Neural progenitor cell (in vitro differentiated cells): ENCODE data around the gene FAM9B. TPM values are rescaled to one million over a fixed set of nuclear protein-coding genes. Genes with fewer than 3 reads are reported as not detected.
"Not testable (repeated sequence)": the region's sequence is repeated elsewhere in the genome, so short reads cannot be mapped to it uniquely, and the experiment has no call there.

ENCODE experiments used
- DNase-seq: peaks from one replicate; pipeline ENCODE4 v3.0.0-alpha.2; 2016; ENCODE audit warnings: low spot score
- H2AFZ ChIP-seq: fragments of 200-600 bp; sonication (generic); replicated peaks from 2 replicates; pipeline ENCODE4 v1.6.1; 2016; ENCODE audit warnings: antibody characterized with exemption
- H3F3A ChIP-seq: fragments of 200-600 bp; sonication (generic); 2 replicates; pipeline ENCODE4 v1.6.1; 2016; ENCODE audit warnings: antibody characterized with exemption, low read depth
- H3K27ac ChIP-seq: fragments of 200-600 bp; sonication (generic); 2 replicates; pipeline ENCODE4 v1.5.1; 2016; ENCODE audit warnings: mild to moderate bottlenecking
- H3K27me3 ChIP-seq: fragments of 200-600 bp; sonication (generic); 2 replicates; pipeline ENCODE4 v1.6.1; 2016; ENCODE audit warnings: mild to moderate bottlenecking, moderate library complexity
- H3K36me3 ChIP-seq: fragments of 200-600 bp; sonication (generic); 2 replicates; pipeline ENCODE4 v1.5.1; 2016
- H3K4me1 ChIP-seq: fragments of 200-600 bp; sonication (generic); 2 replicates; pipeline ENCODE4 v1.6.1; 2016; ENCODE audit warnings: mixed run types
- H3K4me2 ChIP-seq: fragments of 200-600 bp; sonication (generic); 2 replicates; pipeline ENCODE4 v1.6.1; 2016
- H3K4me3 ChIP-seq: fragments of 200-600 bp; sonication (generic); 2 replicates; pipeline ENCODE4 v1.5.1; 2016
- H3K79me2 ChIP-seq: fragments of 200-600 bp; sonication (generic); 2 replicates; pipeline ENCODE4 v1.6.1; 2016; ENCODE audit warnings: low read depth
- H3K9ac ChIP-seq: fragments of 200-600 bp; sonication (generic); 2 replicates; pipeline ENCODE4 v1.6.1; 2016
- H3K9me3 ChIP-seq: fragments of 200-600 bp; sonication (generic); 2 replicates; pipeline ENCODE4 v1.5.1; 2016; ENCODE audit warnings: low read depth
- H4K20me1 ChIP-seq: fragments of 200-600 bp; sonication (generic); 2 replicates; pipeline ENCODE4 v1.6.1; 2016; ENCODE audit warnings: low read depth
- H3K27ac Mint-ChIP-seq: 3 replicates; pipeline ENCODE4 v1.8.0; 2021; ENCODE audit warnings: mixed read lengths
- H3K27me3 Mint-ChIP-seq: 2 replicates; pipeline ENCODE4 v1.8.0; 2022; ENCODE audit warnings: low read depth, mild to moderate bottlenecking, inconsistent platforms, moderate library complexity, mixed read lengths; ENCODE audit not compliant: insufficient read depth
- H3K36me3 Mint-ChIP-seq: 3 replicates; pipeline ENCODE4 v1.8.0; 2021; ENCODE audit warnings: mixed read lengths
- H3K4me1 Mint-ChIP-seq: 3 replicates; pipeline ENCODE4 v1.8.0; 2021; ENCODE audit warnings: mixed read lengths
- H3K4me3 Mint-ChIP-seq: 3 replicates; pipeline ENCODE4 v1.8.0; 2021; ENCODE audit warnings: mild to moderate bottlenecking, moderate library complexity, mixed read lengths
- H3K9me3 Mint-ChIP-seq: 3 replicates; pipeline ENCODE4 v1.8.0; 2020; ENCODE audit warnings: mixed read lengths
- EZH2 ChIP-seq: fragments of 200-600 bp; sonication (generic); IDR thresholded peaks from 2 replicates; pipeline ENCODE4 v1.6.1; 2017; ENCODE audit warnings: antibody characterized with exemption, mild to moderate bottlenecking, moderate library complexity
- EZH2phosphoT487 ChIP-seq: fragments of 200-600 bp; sonication (generic); IDR thresholded peaks from 2 replicates; pipeline ENCODE4 v1.6.1; 2017; ENCODE audit warnings: antibody characterized with exemption
- total RNA-seq: library from RNA; depleted of rRNA; stranded (reverse); fragments of >200 nt; gene quantifications from 2 replicates; pipeline ENCODE4 v1.2.3, GENCODE V29; 2015; ENCODE audit warnings: low replicate concordance
- TF ChIP-seq, protein P1 (sequence below): fragments of 200-600 bp; sonication (generic); IDR thresholded peaks from 2 replicates; pipeline ENCODE4 v1.5.1; 2017; ENCODE audit warnings: antibody characterized with exemption, mild to moderate bottlenecking

Gene FAM9B
- total RNA-seq, 1 donor from 2014 or later, result not detected

GRCh38 chrX:9023293-9023692 is 10.6 kb downstream of the FAM9B start:
- no peaks in the 10 kb centered on the region for H3K79me2 ChIP-seq
- no peak overlapping the region for H3K4me3 ChIP-seq
- TF ChIP-seq, protein P1, sequence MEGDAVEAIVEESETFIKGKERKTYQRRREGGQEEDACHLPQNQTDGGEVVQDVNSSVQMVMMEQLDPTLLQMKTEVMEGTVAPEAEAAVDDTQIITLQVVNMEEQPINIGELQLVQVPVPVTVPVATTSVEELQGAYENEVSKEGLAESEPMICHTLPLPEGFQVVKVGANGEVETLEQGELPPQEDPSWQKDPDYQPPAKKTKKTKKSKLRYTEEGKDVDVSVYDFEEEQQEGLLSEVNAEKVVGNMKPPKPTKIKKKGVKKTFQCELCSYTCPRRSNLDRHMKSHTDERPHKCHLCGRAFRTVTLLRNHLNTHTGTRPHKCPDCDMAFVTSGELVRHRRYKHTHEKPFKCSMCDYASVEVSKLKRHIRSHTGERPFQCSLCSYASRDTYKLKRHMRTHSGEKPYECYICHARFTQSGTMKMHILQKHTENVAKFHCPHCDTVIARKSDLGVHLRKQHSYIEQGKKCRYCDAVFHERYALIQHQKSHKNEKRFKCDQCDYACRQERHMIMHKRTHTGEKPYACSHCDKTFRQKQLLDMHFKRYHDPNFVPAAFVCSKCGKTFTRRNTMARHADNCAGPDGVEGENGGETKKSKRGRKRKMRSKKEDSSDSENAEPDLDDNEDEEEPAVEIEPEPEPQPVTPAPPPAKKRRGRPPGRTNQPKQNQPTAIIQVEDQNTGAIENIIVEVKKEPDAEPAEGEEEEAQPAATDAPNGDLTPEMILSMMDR, result no peak
- no peaks in the 10 kb centered on the region for H3K36me3 ChIP-seq
- Mint-ChIP-seq H3K36me3 (no peaks in the 10 kb centered on the region), H3K9me3 (no peaks in the 10 kb centered on the region), H3K27ac (no peak overlapping the region), H3K4me3 (no peak overlapping the region), H3K27me3 (peaks cover 3% of the 10 kb centered on the region), H3K4me1 (no peaks in the 10 kb centered on the region)
- no peaks in the 10 kb centered on the region for H3K4me1 ChIP-seq
- H2AFZ ChIP-seq, result no peak overlapping the region
- H3F3A ChIP-seq, result peaks cover 9% of the 10 kb centered on the region
- no peaks in the 10 kb centered on the region for H3K27me3 ChIP-seq
- H3K27ac ChIP-seq, result no peak overlapping the region
- H4K20me1 ChIP-seq, result no peaks in the 10 kb centered on the region
- no peak overlapping the region for H3K9ac ChIP-seq
- DNase-seq, result no peak
- H3K4me2 ChIP-seq, result no peak overlapping the region
- H3K9me3 ChIP-seq, result no peaks in the 10 kb centered on the region

- no peak for DNase-seq
- H3K4me3 Mint-ChIP-seq, result no peak overlapping the region
- Histone ChIP-seq H3K79me2 (no peaks in the 10 kb centered on the region), H3K9ac (no peak overlapping the region), H3K27ac (no peak overlapping the region), H3K9me3 (peaks cover 5% of the 10 kb centered on the region), H2AFZ (no peak overlapping the region), H3K4me2 (no peak overlapping the region), H3K4me1 (no peaks in the 10 kb centered on the region), H4K20me1 (no peaks in the 10 kb centered on the region), H3F3A (peaks cover 9% of the 10 kb centered on the region), H3K27me3 (no peaks in the 10 kb centered on the region), H3K36me3 (no peaks in the 10 kb centered on the region), H3K4me3 (no peak overlapping the region)
- no peak overlapping the region for H3K27ac Mint-ChIP-seq
- no peaks in the 10 kb centered on the region for H3K4me1 Mint-ChIP-seq
- no peaks in the 10 kb centered on the region for H3K9me3 Mint-ChIP-seq
- H3K36me3 Mint-ChIP-seq, result no peaks in the 10 kb centered on the region
- H3K27me3 Mint-ChIP-seq, result peaks cover 3% of the 10 kb centered on the region
- TF ChIP-seq, protein P1, result no peak
- no peak for TF ChIP-seq EZH2
- TF ChIP-seq EZH2phosphoT487, result no peak
These were observed 14.8 kb downstream of the FAM9B start for GRCh38 chrX:9019151-9019550.

DNA sequence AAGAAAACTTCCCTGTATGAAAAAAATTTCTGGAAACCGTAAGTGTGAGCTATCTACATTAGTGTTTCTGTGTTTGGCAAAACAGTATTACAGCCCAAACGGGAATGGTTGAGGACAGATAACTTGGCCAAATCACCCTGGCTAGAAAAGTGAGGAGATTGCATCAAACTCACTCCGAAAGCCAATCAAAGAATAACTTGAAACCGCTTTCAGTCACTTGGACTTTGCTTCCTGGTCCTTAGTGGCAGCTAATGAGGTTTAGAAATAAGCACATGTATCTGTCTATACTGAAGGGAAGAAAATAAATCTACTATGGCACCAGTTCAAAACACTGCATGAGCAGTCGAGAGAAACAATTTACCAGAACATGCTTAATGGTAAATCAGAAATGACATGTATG is 15.6 kb downstream of the FAM9B start:
- not testable (repeated sequence) for H3K79me2 ChIP-seq, H3K36me3 Mint-ChIP-seq, H3K4me1 ChIP-seq, H3K4me3 ChIP-seq, H3K9me3 ChIP-seq, H3K27me3 Mint-ChIP-seq, DNase-seq, H3K4me3 Mint-ChIP-seq, H3F3A ChIP-seq, H4K20me1 ChIP-seq, H3K4me1 Mint-ChIP-seq, H3K27ac Mint-ChIP-seq, H3K27me3 ChIP-seq, H2AFZ ChIP-seq, H3K27ac ChIP-seq, H3K4me2 ChIP-seq, H3K36me3 ChIP-seq, H3K9ac ChIP-seq, H3K9me3 Mint-ChIP-seq

GRCh38 chrX:9003041-9003440 is 30.9 kb downstream of the FAM9B start:
- Histone ChIP-seq H2AFZ (no peak overlapping the region), H3K4me3 (no peak overlapping the region), H3K9ac (no peak overlapping the region), H3F3A (no peaks in the 10 kb centered on the region), H3K27me3 (no peaks in the 10 kb centered on the region), H4K20me1 (no peaks in the 10 kb centered on the region), H3K4me1 (no peaks in the 10 kb centered on the region), H3K36me3 (no peaks in the 10 kb centered on the region), H3K9me3 (no peaks in the 10 kb centered on the region), H3K79me2 (no peaks in the 10 kb centered on the region), H3K27ac (no peak overlapping the region), H3K4me2 (no peak overlapping the region)
- H3K4me1 Mint-ChIP-seq, result peaks cover 5% of the 10 kb centered on the region
- no peaks in the 10 kb centered on the region for H3K27me3 Mint-ChIP-seq
- no peak overlapping the region for H3K4me3 Mint-ChIP-seq
- peaks cover 7% of the 10 kb centered on the region for H3K9me3 Mint-ChIP-seq
- TF ChIP-seq EZH2 (no peak), EZH2phosphoT487 (no peak)
- TF ChIP-seq, protein P1, result no peak
- no peak for DNase-seq
- no peaks in the 10 kb centered on the region for H3K36me3 Mint-ChIP-seq
- no peak overlapping the region for H3K27ac Mint-ChIP-seq
